Activated CD8-positive, alpha-beta T cell treated with anti-CD3 and anti-CD28 coated beads for 36 hours (primary cell): ENCODE results near the gene ACOT9. TPM values are rescaled to one million over a fixed set of nuclear protein-coding genes. Genes with fewer than 3 reads are reported as not detected.
"Not testable (repeated sequence)": the region's sequence is repeated elsewhere in the genome, so short reads cannot be mapped to it uniquely, and the experiment has no call there.

Experiments
- ATAC-seq: fragments of 200-7000 bp; cut with Tn5 transposase; one replicate; pipeline ENCODE4 v1.10.0; 2021; ENCODE audit warnings: mild to moderate bottlenecking, moderate library complexity
- CTCF ChIA-PET: fragments of 350-600 bp; sonication (Branson Sonifier 250); formaldehyde crosslinking; loops from one replicate; lab custom pipeline; 2021; ENCODE audit warnings: antibody characterized with exemption; lab: Charles Lee
- POLR2A ChIA-PET: fragments of 350-600 bp; sonication (Branson Sonifier 250); formaldehyde crosslinking; loops from one replicate; lab custom pipeline; 2021; ENCODE audit warnings: antibody characterized with exemption; lab: Charles Lee
- DNase-seq: peaks from one replicate; pipeline ENCODE4 v3.0.0-alpha.2; 2020
- H3K27ac Mint-ChIP-seq: one replicate; pipeline ENCODE4 v1.8.0; 2021; ENCODE audit warnings: mild to moderate bottlenecking, mixed read lengths
- H3K27me3 Mint-ChIP-seq: one replicate; pipeline ENCODE4 v1.8.0; 2021; ENCODE audit warnings: mixed read lengths
- H3K36me3 Mint-ChIP-seq: one replicate; pipeline ENCODE4 v1.8.0; 2021; ENCODE audit warnings: low read depth, mixed read lengths
- H3K4me1 Mint-ChIP-seq: one replicate; pipeline ENCODE4 v1.8.0; 2021; ENCODE audit warnings: low read depth, mixed read lengths
- H3K4me3 Mint-ChIP-seq: one replicate; pipeline ENCODE4 v1.8.0; 2021; ENCODE audit warnings: mild to moderate bottlenecking, moderate library complexity, mixed read lengths
- H3K9me3 Mint-ChIP-seq: one replicate; pipeline ENCODE4 v1.8.0; 2021; ENCODE audit warnings: mixed read lengths
- intact Hi-C: fragments of 100-400 bp; cut with micrococcal nuclease; formaldehyde crosslinking; loops from one replicate; pipeline ENCODE4 v1.10.0; 2022
- total RNA-seq, 2 experiments: library from RNA; stranded (reverse); gene quantifications; one replicate each; pipeline ENCODE4 v1.2.3, GENCODE V29; 2021
- TF ChIP-seq, protein P1 (sequence below): fragments of 200-600 bp; IDR thresholded peaks from one replicate; pipeline ENCODE4 v1.8.0; 2022; ENCODE audit warnings: antibody characterized with exemption, mild to moderate bottlenecking

ACOT9 gene
- total RNA-seq, 2 experiments from 2014 or later, result 28.1 to 28.3 TPM

DNA sequence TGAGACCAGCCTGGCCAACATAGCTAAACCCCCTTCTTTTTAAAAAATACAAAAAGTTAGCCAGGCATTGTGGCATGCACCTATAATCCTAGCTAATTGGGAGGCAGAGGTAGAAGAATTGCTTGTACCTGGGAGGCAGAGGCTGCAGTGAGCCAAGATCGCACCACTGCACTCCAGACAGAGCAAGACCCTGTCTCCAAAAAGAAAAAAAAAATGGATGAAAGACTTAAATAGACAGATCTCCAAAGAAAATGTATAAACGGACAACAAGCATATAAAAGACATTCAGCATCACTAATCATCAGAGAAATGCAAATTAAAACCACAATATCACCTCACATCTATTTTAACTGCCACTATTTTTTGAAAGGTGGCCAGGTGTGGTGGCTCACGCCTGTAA lies 33.3 kb upstream of the ACOT9 start:
- Mint-ChIP-seq H3K4me3 (no peak overlapping the region), H3K4me1 (peaks cover 14% of the 10 kb centered on the region)

DNA sequence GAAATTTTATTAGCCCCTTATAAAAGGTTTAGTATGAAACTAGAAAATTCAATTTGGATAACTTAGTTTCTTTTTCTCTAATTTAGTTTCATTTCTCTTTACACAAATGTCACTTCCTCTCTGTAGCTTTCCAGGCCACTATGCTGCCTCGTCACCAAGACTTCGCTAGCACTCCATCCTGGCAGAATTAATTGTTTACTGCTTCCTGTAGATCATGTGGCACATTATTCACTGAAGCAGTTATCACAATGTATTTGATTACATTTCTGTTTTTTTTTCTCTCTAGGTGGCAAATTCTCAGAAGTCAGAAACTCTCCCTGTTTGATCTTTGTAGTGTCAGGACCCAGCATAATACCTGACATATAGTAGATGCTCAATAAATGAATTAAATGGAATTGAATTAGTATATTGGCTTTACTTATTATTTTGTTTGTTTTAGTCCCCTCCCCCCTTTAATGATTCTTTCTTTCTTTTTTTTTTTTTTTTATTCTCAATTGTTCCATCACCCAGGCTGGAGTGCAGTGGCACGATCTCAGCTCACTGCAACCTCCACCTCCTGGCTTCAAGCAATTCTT lies 30.6 kb upstream of the ACOT9 start:
- Mint-ChIP-seq H3K27me3 (no peaks in the 10 kb centered on the region), H3K4me1 (peaks cover 11% of the 10 kb centered on the region), H3K4me3 (peak overlapping the region; percentile 44), H3K36me3 (no peaks in the 10 kb centered on the region), H3K9me3 (no peaks in the 10 kb centered on the region), H3K27ac (peak overlapping the region; percentile 96)
- DNase-seq (peak; percentile 65), ATAC-seq (peak; percentile 90)
- TF ChIP-seq, protein P1, sequence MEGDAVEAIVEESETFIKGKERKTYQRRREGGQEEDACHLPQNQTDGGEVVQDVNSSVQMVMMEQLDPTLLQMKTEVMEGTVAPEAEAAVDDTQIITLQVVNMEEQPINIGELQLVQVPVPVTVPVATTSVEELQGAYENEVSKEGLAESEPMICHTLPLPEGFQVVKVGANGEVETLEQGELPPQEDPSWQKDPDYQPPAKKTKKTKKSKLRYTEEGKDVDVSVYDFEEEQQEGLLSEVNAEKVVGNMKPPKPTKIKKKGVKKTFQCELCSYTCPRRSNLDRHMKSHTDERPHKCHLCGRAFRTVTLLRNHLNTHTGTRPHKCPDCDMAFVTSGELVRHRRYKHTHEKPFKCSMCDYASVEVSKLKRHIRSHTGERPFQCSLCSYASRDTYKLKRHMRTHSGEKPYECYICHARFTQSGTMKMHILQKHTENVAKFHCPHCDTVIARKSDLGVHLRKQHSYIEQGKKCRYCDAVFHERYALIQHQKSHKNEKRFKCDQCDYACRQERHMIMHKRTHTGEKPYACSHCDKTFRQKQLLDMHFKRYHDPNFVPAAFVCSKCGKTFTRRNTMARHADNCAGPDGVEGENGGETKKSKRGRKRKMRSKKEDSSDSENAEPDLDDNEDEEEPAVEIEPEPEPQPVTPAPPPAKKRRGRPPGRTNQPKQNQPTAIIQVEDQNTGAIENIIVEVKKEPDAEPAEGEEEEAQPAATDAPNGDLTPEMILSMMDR, result no peak
- POLR2A ChIA-PET, result no interaction called here
- intact Hi-C loops, result no loop called here
- CTCF ChIA-PET, result interaction anchor here (1.3 to 1.9 kb wide), 3 partner anchors 9 to 280 kb away, joined by 4 to 9 read pairs (median 7); partner anchors contain the start of gene SAT1

More for the DNA sequence above, 33.3 kb upstream of the ACOT9 start:
- no peak overlapping the region for H3K27ac Mint-ChIP-seq
- ATAC-seq (no peak), DNase-seq (no peak)
- TF ChIP-seq, protein P1, result no peak
- intact Hi-C loops, result no loop called here
- H3K27me3 Mint-ChIP-seq, result no peaks in the 10 kb centered on the region
- no peaks in the 10 kb centered on the region for H3K36me3 Mint-ChIP-seq
- ChIA-PET CTCF (no interaction called here), POLR2A (no interaction called here)
- H3K9me3 Mint-ChIP-seq, result no peaks in the 10 kb centered on the region

DNA sequence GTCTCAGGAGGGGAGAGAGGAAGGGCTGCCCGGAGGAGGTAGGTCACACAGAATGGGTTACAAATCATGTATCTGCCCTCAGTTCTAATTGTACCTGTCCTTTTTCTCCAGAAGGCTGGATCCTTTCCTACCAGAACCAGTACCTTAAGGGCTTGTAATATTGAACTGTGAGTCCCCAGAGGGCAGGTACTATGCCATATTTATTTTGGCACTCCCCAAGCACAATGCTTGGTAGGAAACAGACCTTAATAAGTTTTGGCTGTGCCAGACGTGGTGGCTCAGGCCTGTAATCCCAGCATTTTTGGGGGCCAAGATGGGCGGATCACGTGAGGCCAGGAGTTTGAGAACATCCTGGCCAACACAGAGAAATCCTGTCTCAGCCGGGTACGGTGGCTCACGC lies 28.0 kb upstream of the ACOT9 start:
- H3K36me3 Mint-ChIP-seq, intact Hi-C loops, H3K27me3 Mint-ChIP-seq, H3K9me3 Mint-ChIP-seq, DNase-seq, POLR2A ChIA-PET, H3K4me3 Mint-ChIP-seq, ATAC-seq, H3K27ac Mint-ChIP-seq: not testable (repeated sequence)
- H3K4me1 Mint-ChIP-seq, result peaks cover 11% of the 10 kb centered on the region
- CTCF ChIA-PET, result interaction anchor here (1.3 kb wide), 1 partner anchor 11 kb away, joined by 4 read pairs; no protein-coding TSS in a partner anchor

DNA sequence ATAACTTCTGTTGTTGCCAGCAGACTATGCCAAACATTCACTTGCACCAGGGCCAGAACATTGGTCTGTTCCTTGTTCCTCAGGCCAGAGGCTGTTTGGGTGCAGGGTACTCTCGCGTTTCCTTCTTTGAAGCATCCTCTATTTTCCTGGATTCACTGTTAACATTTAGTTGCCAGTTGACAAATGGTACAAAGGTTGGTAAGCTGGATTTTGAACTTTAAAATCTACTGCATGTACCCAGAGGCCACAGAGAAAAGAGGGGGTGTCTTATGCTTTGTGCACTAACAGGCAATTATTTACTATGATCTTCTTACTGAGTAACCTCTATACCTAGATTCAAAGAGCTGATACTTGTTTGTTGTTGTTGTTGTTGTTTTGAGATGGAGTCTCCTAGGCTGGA lies 27.1 kb upstream of the ACOT9 start:
- no peaks in the 10 kb centered on the region for H3K36me3 Mint-ChIP-seq
- intact Hi-C loops, result no loop called here
- peaks cover 11% of the 10 kb centered on the region for H3K4me1 Mint-ChIP-seq
- ATAC-seq, result no peak
- no peaks in the 10 kb centered on the region for H3K9me3 Mint-ChIP-seq
- POLR2A ChIA-PET, result no interaction called here
- H3K27ac Mint-ChIP-seq, result no peak overlapping the region
- TF ChIP-seq, protein P1, result no peak
- no peak for DNase-seq
- CTCF ChIA-PET, result interaction anchor here (1.3 kb wide), 1 partner anchor 12 kb away, joined by 4 read pairs; no protein-coding TSS in a partner anchor
- H3K4me3 Mint-ChIP-seq, result no peak overlapping the region
- H3K27me3 Mint-ChIP-seq, result no peaks in the 10 kb centered on the region

DNA sequence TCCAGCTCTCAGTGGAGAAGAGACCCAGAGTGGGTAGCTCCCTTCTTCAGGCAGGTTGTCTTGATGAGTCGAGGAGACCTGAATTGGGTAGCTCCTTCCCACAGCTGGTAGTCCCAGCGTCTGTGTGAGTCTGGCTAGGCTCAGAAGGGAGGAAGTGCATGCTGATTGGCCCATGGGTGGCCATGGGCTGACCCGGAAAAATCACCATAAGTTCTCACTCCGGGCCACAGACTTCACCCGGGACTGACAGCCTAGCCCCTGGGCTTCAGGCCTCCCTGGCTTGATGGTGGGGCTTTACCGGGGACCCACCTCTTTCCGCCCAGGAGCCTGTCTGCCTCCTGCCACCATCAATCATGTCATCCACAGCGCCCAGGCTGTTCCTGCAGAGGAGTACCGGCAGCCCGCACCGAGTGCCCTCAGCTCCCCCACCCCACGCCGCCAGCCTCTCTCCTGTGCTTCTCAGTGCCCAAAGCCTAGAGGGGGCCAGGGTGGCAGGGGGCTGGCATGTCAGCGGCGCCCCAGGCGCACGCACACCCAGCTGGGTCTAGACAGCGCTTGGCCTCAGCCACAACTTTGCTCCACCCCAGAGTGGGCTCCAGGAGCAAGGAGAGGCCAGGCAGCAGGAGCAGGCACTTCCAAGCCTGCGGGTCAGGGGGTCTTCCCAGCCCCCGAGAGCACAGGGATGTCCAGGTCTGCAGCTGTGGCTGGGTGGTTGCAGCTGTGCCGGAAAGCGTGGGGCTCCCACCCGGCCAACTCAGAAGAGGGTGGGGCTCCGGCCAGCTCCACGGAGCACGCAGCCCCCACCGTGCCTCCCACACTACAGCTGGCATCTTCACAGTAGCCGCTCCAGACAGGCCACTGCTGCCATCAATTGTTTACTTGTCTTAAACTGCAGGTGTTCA lies 23.8 kb upstream of the ACOT9 start:
- TF ChIP-seq, protein P1, result no peak
- DNase-seq (no peak), ATAC-seq (peak; percentile 56)
- H3K4me1 Mint-ChIP-seq, result peaks cover 2% of the 10 kb centered on the region
- ChIA-PET POLR2A (interaction anchor here (1.0 kb wide), 1 partner anchor 16 kb away, joined by 4 read pairs; the partner anchor contains the start of gene SAT1), CTCF (interaction anchor here (0.7 kb wide), 1 partner anchor 136 kb away, joined by 3 read pairs; no protein-coding TSS in a partner anchor)
- intact Hi-C loops, result no loop called here
- H3K4me3 Mint-ChIP-seq, result peak overlapping the region; percentile 53
- H3K27ac Mint-ChIP-seq, result no peak overlapping the region
- H3K36me3 Mint-ChIP-seq, result no peaks in the 10 kb centered on the region
- no peaks in the 10 kb centered on the region for H3K27me3 Mint-ChIP-seq
- no peaks in the 10 kb centered on the region for H3K9me3 Mint-ChIP-seq
